ENCODE measurements around the gene MGAT3.

MGAT3 gene

GRCh38 chr22:39475337-39475736, 18.5 kb downstream of the MGAT3 start:
- no peak for DNase-seq
- Histone ChIP-seq H3K27ac (ENCODE audit: insufficient read depth, low read length, poor library complexity, severe bottlenecking) (no peak overlapping the region), H3K36me3 (ENCODE audit: control insufficient read depth, insufficient read depth, low read length) (no peaks in the 10 kb centered on the region), H3K27me3 (replicated peaks; ENCODE audit: control insufficient read depth, insufficient read depth, low read length, poor library complexity, severe bottlenecking) (no peaks in the 10 kb centered on the region), H3K4me3 (ENCODE audit: insufficient read depth, low read depth, low read length, poor library complexity, severe bottlenecking) (no peak overlapping the region), H3K4me1 (ENCODE audit: control insufficient read depth, insufficient read depth, low read length, poor library complexity, severe bottlenecking) (peaks cover 14% of the 10 kb centered on the region), H3K9me3 (ENCODE audit: control insufficient read depth, low read length) (no peaks in the 10 kb centered on the region)

GRCh38 chr22:39475902-39476301, 19.1 kb downstream of the MGAT3 start:
- Histone ChIP-seq H3K4me3 (ENCODE audit: insufficient read depth, low read depth, low read length, poor library complexity, severe bottlenecking) (no peak overlapping the region), H3K9me3 (ENCODE audit: control insufficient read depth, low read length) (no peaks in the 10 kb centered on the region), H3K27me3 (replicated peaks; ENCODE audit: control insufficient read depth, insufficient read depth, low read length, poor library complexity, severe bottlenecking) (no peaks in the 10 kb centered on the region), H3K4me1 (ENCODE audit: control insufficient read depth, insufficient read depth, low read length, poor library complexity, severe bottlenecking) (peaks cover 14% of the 10 kb centered on the region), H3K36me3 (ENCODE audit: control insufficient read depth, insufficient read depth, low read length) (no peaks in the 10 kb centered on the region), H3K27ac (ENCODE audit: insufficient read depth, low read length, poor library complexity, severe bottlenecking) (no peak overlapping the region)
- no peak for DNase-seq

- Histone ChIP-seq H3K36me3 (ENCODE audit: control insufficient read depth, insufficient read depth, low read length) (no peaks in the 10 kb centered on the region), H3K9me3 (ENCODE audit: control insufficient read depth, low read length) (no peaks in the 10 kb centered on the region), H3K4me1 (ENCODE audit: control insufficient read depth, insufficient read depth, low read length, poor library complexity, severe bottlenecking) (peaks cover 10% of the 10 kb centered on the region), H3K27ac (ENCODE audit: insufficient read depth, low read length, poor library complexity, severe bottlenecking) (no peak overlapping the region), H3K27me3 (replicated peaks; ENCODE audit: control insufficient read depth, insufficient read depth, low read length, poor library complexity, severe bottlenecking) (no peaks in the 10 kb centered on the region), H3K4me3 (ENCODE audit: insufficient read depth, low read depth, low read length, poor library complexity, severe bottlenecking) (no peak overlapping the region)
- no peak for DNase-seq
Observed at GRCh38 chr22:39476664-39477063, 19.9 kb downstream of the MGAT3 start.

- H3K36me3 ChIP-seq (ENCODE audit: control insufficient read depth, insufficient read depth, low read length): no peaks in the 10 kb centered on the region
- no peaks in the 10 kb centered on the region for H3K27me3 ChIP-seq (replicated peaks; ENCODE audit: control insufficient read depth, insufficient read depth, low read length, poor library complexity, severe bottlenecking)
- no peak for DNase-seq
- no peaks in the 10 kb centered on the region for H3K9me3 ChIP-seq (ENCODE audit: control insufficient read depth, low read length)
- peaks cover under 1% of the 10 kb centered on the region for H3K4me1 ChIP-seq (ENCODE audit: control insufficient read depth, insufficient read depth, low read length, poor library complexity, severe bottlenecking)
- no peak overlapping the region for H3K4me3 ChIP-seq (ENCODE audit: insufficient read depth, low read depth, low read length, poor library complexity, severe bottlenecking)
- no peak overlapping the region for H3K27ac ChIP-seq (ENCODE audit: insufficient read depth, low read length, poor library complexity, severe bottlenecking)
Observed at GRCh38 chr22:39477542-39477941, 20.7 kb downstream of the MGAT3 start.

GRCh38 chr22:39478441-39478850, 21.6 kb downstream of the MGAT3 start:
- Histone ChIP-seq H3K27me3 (replicated peaks; ENCODE audit: control insufficient read depth, insufficient read depth, low read length, poor library complexity, severe bottlenecking) (no peaks in the 10 kb centered on the region), H3K36me3 (ENCODE audit: control insufficient read depth, insufficient read depth, low read length) (no peaks in the 10 kb centered on the region), H3K4me1 (ENCODE audit: control insufficient read depth, insufficient read depth, low read length, poor library complexity, severe bottlenecking) (no peaks in the 10 kb centered on the region), H3K27ac (ENCODE audit: insufficient read depth, low read length, poor library complexity, severe bottlenecking) (no peak overlapping the region), H3K9me3 (ENCODE audit: control insufficient read depth, low read length) (no peaks in the 10 kb centered on the region), H3K4me3 (ENCODE audit: insufficient read depth, low read depth, low read length, poor library complexity, severe bottlenecking) (no peak overlapping the region)
- DNase-seq: no peak

- DNase-seq: no peak
- H3K9me3 ChIP-seq (ENCODE audit: control insufficient read depth, low read length): no peaks in the 10 kb centered on the region
- H3K27me3 ChIP-seq (replicated peaks; ENCODE audit: control insufficient read depth, insufficient read depth, low read length, poor library complexity, severe bottlenecking): no peaks in the 10 kb centered on the region
- no peaks in the 10 kb centered on the region for H3K36me3 ChIP-seq (ENCODE audit: control insufficient read depth, insufficient read depth, low read length)
- no peak overlapping the region for H3K4me3 ChIP-seq (ENCODE audit: insufficient read depth, low read depth, low read length, poor library complexity, severe bottlenecking)
- no peak overlapping the region for H3K27ac ChIP-seq (ENCODE audit: insufficient read depth, low read length, poor library complexity, severe bottlenecking)
- no peaks in the 10 kb centered on the region for H3K4me1 ChIP-seq (ENCODE audit: control insufficient read depth, insufficient read depth, low read length, poor library complexity, severe bottlenecking)
Observed at GRCh38 chr22:39479254-39479653, 22.4 kb downstream of the MGAT3 start.

GRCh38 chr22:39480557-39480956, 23.7 kb downstream of the MGAT3 start:
- Histone ChIP-seq H3K9me3 (ENCODE audit: control insufficient read depth, low read length) (no peaks in the 10 kb centered on the region), H3K36me3 (ENCODE audit: control insufficient read depth, insufficient read depth, low read length) (no peaks in the 10 kb centered on the region), H3K4me1 (ENCODE audit: control insufficient read depth, insufficient read depth, low read length, poor library complexity, severe bottlenecking) (no peaks in the 10 kb centered on the region), H3K4me3 (ENCODE audit: insufficient read depth, low read depth, low read length, poor library complexity, severe bottlenecking) (no peak overlapping the region), H3K27ac (ENCODE audit: insufficient read depth, low read length, poor library complexity, severe bottlenecking) (no peak overlapping the region), H3K27me3 (replicated peaks; ENCODE audit: control insufficient read depth, insufficient read depth, low read length, poor library complexity, severe bottlenecking) (no peaks in the 10 kb centered on the region)
- DNase-seq: no peak

GRCh38 chr22:39481054-39481453, 24.2 kb downstream of the MGAT3 start:
- H3K36me3 ChIP-seq (ENCODE audit: control insufficient read depth, insufficient read depth, low read length): no peaks in the 10 kb centered on the region
- H3K9me3 ChIP-seq (ENCODE audit: control insufficient read depth, low read length): no peaks in the 10 kb centered on the region
- H3K4me1 ChIP-seq (ENCODE audit: control insufficient read depth, insufficient read depth, low read length, poor library complexity, severe bottlenecking): no peaks in the 10 kb centered on the region
- H3K27ac ChIP-seq (ENCODE audit: insufficient read depth, low read length, poor library complexity, severe bottlenecking): no peak overlapping the region
- DNase-seq: no peak
- H3K27me3 ChIP-seq (replicated peaks; ENCODE audit: control insufficient read depth, insufficient read depth, low read length, poor library complexity, severe bottlenecking): no peaks in the 10 kb centered on the region
- H3K4me3 ChIP-seq (ENCODE audit: insufficient read depth, low read depth, low read length, poor library complexity, severe bottlenecking): no peak overlapping the region

- Histone ChIP-seq H3K4me3 (ENCODE audit: insufficient read depth, low read depth, low read length, poor library complexity, severe bottlenecking) (no peak overlapping the region), H3K27ac (ENCODE audit: insufficient read depth, low read length, poor library complexity, severe bottlenecking) (no peak overlapping the region), H3K4me1 (ENCODE audit: control insufficient read depth, insufficient read depth, low read length, poor library complexity, severe bottlenecking) (no peaks in the 10 kb centered on the region), H3K9me3 (ENCODE audit: control insufficient read depth, low read length) (no peaks in the 10 kb centered on the region), H3K27me3 (replicated peaks; ENCODE audit: control insufficient read depth, insufficient read depth, low read length, poor library complexity, severe bottlenecking) (no peaks in the 10 kb centered on the region), H3K36me3 (ENCODE audit: control insufficient read depth, insufficient read depth, low read length) (no peaks in the 10 kb centered on the region)
- DNase-seq: no peak
Observed at GRCh38 chr22:39481595-39481994, 24.8 kb downstream of the MGAT3 start.

GRCh38 chr22:39482768-39483167, 26.0 kb downstream of the MGAT3 start:
- Histone ChIP-seq H3K27ac (ENCODE audit: insufficient read depth, low read length, poor library complexity, severe bottlenecking) (no peak overlapping the region), H3K4me3 (ENCODE audit: insufficient read depth, low read depth, low read length, poor library complexity, severe bottlenecking) (no peak overlapping the region), H3K36me3 (ENCODE audit: control insufficient read depth, insufficient read depth, low read length) (no peaks in the 10 kb centered on the region), H3K27me3 (replicated peaks; ENCODE audit: control insufficient read depth, insufficient read depth, low read length, poor library complexity, severe bottlenecking) (no peaks in the 10 kb centered on the region), H3K9me3 (ENCODE audit: control insufficient read depth, low read length) (no peaks in the 10 kb centered on the region), H3K4me1 (ENCODE audit: control insufficient read depth, insufficient read depth, low read length, poor library complexity, severe bottlenecking) (no peaks in the 10 kb centered on the region)
- DNase-seq: no peak
